Fibroblast of lung (primary cell): ENCODE data around the gene MIEF1.

Experiments
- CTCF ChIP-seq, 2 donors: IDR thresholded peaks in 1 of 2; conservative IDR thresholded peaks in 1 of 2; 1 replicate in 1 of 2; 2 replicates in 1 of 2; pipeline ENCODE4 v1.5.1; 2011 to 2012; ENCODE audit warnings: low read length in 2 of 2, control low read depth in 1 of 2, inconsistent platforms in 1 of 2, low read depth in 1 of 2, mild to moderate bottlenecking in 1 of 2
- EZH2 ChIP-seq: IDR thresholded peaks from 2 replicates; pipeline ENCODE4 v1.5.1; 2012; ENCODE audit warnings: low read length, control low read depth, mild to moderate bottlenecking; ENCODE audit errors: missing control alignments

- TF ChIP-seq CTCF (conservative IDR thresholded peaks at IDR 0.05 in 1 of 2, IDR thresholded peaks at IDR 0.05 in 1 of 2; ENCODE audit: low read depth in 1 of 2, low read length in 2 of 2) (no peak), EZH2 (no peak)
Measured at GRCh38 chr22:39520226-39521105, 18.4 kb downstream of the MIEF1 start, which contains the start of gene ATF4.
